Measurements from ENCODE around the gene SDHAF2. TPM values are rescaled to one million over a fixed set of nuclear protein-coding genes. Genes with fewer than 3 reads are reported as not detected.
A peak's percentile ranks its signal among the peaks of the same experiment; 100 is the strongest.

The SDHAF2 gene
- total and polyA plus RNA-seq, 11 donors: 25.7 to 124 (median 34.5) TPM

- no peak for TF ChIP-seq POLR2A (IDR thresholded peaks at IDR 0.05)
- no peak for TF ChIP-seq CTCF (IDR thresholded peaks at IDR 0.05)
- H3K9me3 ChIP-seq: no peaks in the 10 kb centered on the region
- peaks cover 0 to 100% (median 98%) of the 10 kb centered on the region in 9 donors for H3K36me3 ChIP-seq
- DNase-seq: no peak
- H3K27ac ChIP-seq: peak overlapping the region in 1 of 12 donors; percentile 42
- H3K4me3 ChIP-seq: no peak overlapping the region
- H3K27me3 ChIP-seq: no peaks in the 10 kb centered on the region
- intact Hi-C loops (cut with DNase I): no loop called here
- H3K4me1 ChIP-seq: no peaks in the 10 kb centered on the region
- WGBS, 4 donors: 92 to 95% (median 92%) methylated on average over 2 of the region's 2 CpGs
- ATAC-seq: no peak
Observed at GRCh38 chr11:61406067-61406466, 23.9 kb upstream of the SDHAF2 start.

GRCh38 chr11:61406991-61407728 lies 22.8 kb upstream of the SDHAF2 start:
- WGBS, 4 donors: 89 to 98% (median 93%) methylated on average over 5 of the region's 5 CpGs
- H3K36me3 ChIP-seq: peaks cover 3 to 100% (median 99%) of the 10 kb centered on the region in 9 donors

GRCh38 chr11:61411589-61411988 lies 18.3 kb upstream of the SDHAF2 start:
- peaks cover 3 to 100% (median 100%) of the 10 kb centered on the region in 9 donors for H3K36me3 ChIP-seq
- WGBS, 4 donors: 78 to 84% (median 81%) methylated on average over 9 of the region's 9 CpGs
- no peak for ATAC-seq
- no peak overlapping the region for H3K4me3 ChIP-seq
- no peak overlapping the region for H3K27ac ChIP-seq
- no peaks in the 10 kb centered on the region for H3K9me3 ChIP-seq
- no peak for DNase-seq
- intact Hi-C loops (cut with DNase I): no loop called here
- TF ChIP-seq CTCF (IDR thresholded peaks at IDR 0.05): no peak
- TF ChIP-seq POLR2A (IDR thresholded peaks at IDR 0.05): no peak
- peaks cover 0 to 1% (median 0%) of the 10 kb centered on the region in 12 donors for H3K4me1 ChIP-seq
- H3K27me3 ChIP-seq: no peaks in the 10 kb centered on the region

More at GRCh38 chr11:61406991-61407728, 22.8 kb upstream of the SDHAF2 start:
- intact Hi-C loops (cut with DNase I): no loop called here
- ATAC-seq (no peak), DNase-seq (no peak)
- Histone ChIP-seq H3K4me1 (no peaks in the 10 kb centered on the region), H3K9me3 (no peaks in the 10 kb centered on the region), H3K27me3 (no peaks in the 10 kb centered on the region), H3K4me3 (no peak overlapping the region), H3K27ac (no peak overlapping the region)
- TF ChIP-seq CTCF (IDR thresholded peaks at IDR 0.05) (no peak), POLR2A (IDR thresholded peaks at IDR 0.05) (no peak)

GRCh38 chr11:61413496-61413895 lies 16.4 kb upstream of the SDHAF2 start:
- H3K27me3 ChIP-seq: no peaks in the 10 kb centered on the region
- ATAC-seq: no peak
- WGBS, 4 donors: 83 to 88% (median 85%) methylated on average over 3 of the region's 3 CpGs
- intact Hi-C loops (cut with DNase I): no loop called here
- H3K4me1 ChIP-seq: peaks cover 0 to 18% (median 7%) of the 10 kb centered on the region in 12 donors
- no peak for DNase-seq
- no peak overlapping the region for H3K4me3 ChIP-seq
- H3K27ac ChIP-seq: no peak overlapping the region
- TF ChIP-seq CTCF (IDR thresholded peaks at IDR 0.05) (no peak), POLR2A (IDR thresholded peaks at IDR 0.05) (no peak)
- peaks cover 3 to 100% (median 100%) of the 10 kb centered on the region in 9 donors for H3K36me3 ChIP-seq
- no peaks in the 10 kb centered on the region for H3K9me3 ChIP-seq

Data from heart left ventricle (tissue), 16 donors.